ENCODE measurements around the gene ABRACL. TPM values are rescaled to one million over a fixed set of nuclear protein-coding genes. Genes with fewer than 3 reads are reported as not detected.

ABRACL gene
- total RNA-seq, 2 experiments from 2014 or later: 69.7 to 73.5 TPM

GRCh38 chr6:138988469-138988834 lies 40.1 kb upstream of the ABRACL start:
- intact Hi-C loops (cut with micrococcal nuclease; ENCODE audit: unreplicated experiment): loop anchor here (1.0 to 5.0 kb wide), 5 partner anchors 42 to 289 kb away; partner anchors contain the start of gene HECA
- CTCF ChIA-PET (ENCODE audit: unreplicated experiment): no interaction called here
- POLR2A ChIA-PET: interaction anchor here (0.9 to 1.0 kb wide), 2 partner anchors 28 to 171 kb away, joined by 3 read pairs; no protein-coding TSS in a partner anchor
- Histone ChIP-seq H4K20me1 (ENCODE audit: insufficient read depth, low read length) (peaks cover 20% of the 10 kb centered on the region), H3K4me1 (ENCODE audit: insufficient read depth, low read length, poor library complexity, severe bottlenecking) (peaks cover 33% of the 10 kb centered on the region), H3K4me2 (ENCODE audit: low read length) (peak overlapping the region; percentile 92), H3K4me3 (ENCODE audit: low read depth, low read length, poor library complexity, severe bottlenecking) (peak overlapping the region; percentile 87), H2AFZ (ENCODE audit: low read length) (peak overlapping the region; percentile 100), H3K9me3 (ENCODE audit: low read length) (no peaks in the 10 kb centered on the region), H3K9me2 (ENCODE audit: insufficient read depth, low read length) (no peaks in the 10 kb centered on the region), H3K36me3 (ENCODE audit: insufficient read depth, low read length) (no peaks in the 10 kb centered on the region), H3K27ac (ENCODE audit: low read depth, low read length, poor library complexity, severe bottlenecking) (peak overlapping the region; percentile 45), H3K79me2 (ENCODE audit: insufficient read depth, low read depth, low read length) (peaks cover 40% of the 10 kb centered on the region)
- BruUV-seq (replicated peaks): no TSS peak
- no peak for DNase-seq (ENCODE audit: low spot score)
- peak; percentile 0; the same call in 1 of the 2 replicates for TF ChIP-seq CTCF (conservative IDR thresholded peaks at IDR 0.05; ENCODE audit: low read length)
- no peak for TF ChIP-seq EZH2phosphoT487 (IDR thresholded peaks at IDR 0.05; ENCODE audit: borderline replicate concordance, low read depth, low read length)

GRCh38 chr6:138989098-138989983 lies 39.2 kb upstream of the ABRACL start:
- Histone ChIP-seq H3K27ac (ENCODE audit: low read depth, low read length, poor library complexity, severe bottlenecking) (no peak overlapping the region), H3K4me2 (ENCODE audit: low read length) (peak overlapping the region; percentile 92), H4K20me1 (ENCODE audit: insufficient read depth, low read length) (peaks cover 20% of the 10 kb centered on the region), H3K4me1 (ENCODE audit: insufficient read depth, low read length, poor library complexity, severe bottlenecking) (peaks cover 33% of the 10 kb centered on the region), H3K36me3 (ENCODE audit: insufficient read depth, low read length) (no peaks in the 10 kb centered on the region), H3K4me3 (ENCODE audit: low read depth, low read length, poor library complexity, severe bottlenecking) (no peak overlapping the region), H2AFZ (ENCODE audit: low read length) (peak overlapping the region; percentile 100), H3K9me2 (ENCODE audit: insufficient read depth, low read length) (no peaks in the 10 kb centered on the region), H3K9me3 (ENCODE audit: low read length) (no peaks in the 10 kb centered on the region), H3K79me2 (ENCODE audit: insufficient read depth, low read depth, low read length) (peaks cover 31% of the 10 kb centered on the region)
- CTCF ChIA-PET (ENCODE audit: unreplicated experiment): interaction anchor here (0.6 kb wide), 1 partner anchor 27 kb away, joined by 3 read pairs; no protein-coding TSS in a partner anchor
- BruUV-seq (replicated peaks): no TSS peak
- no peak for DNase-seq (ENCODE audit: low spot score)
- intact Hi-C loops (cut with micrococcal nuclease; ENCODE audit: unreplicated experiment): loop anchor here (5.0 kb wide), 3 partner anchors 123 to 288 kb away; partner anchors contain the start of gene HECA
- TF ChIP-seq CTCF (conservative IDR thresholded peaks at IDR 0.05; ENCODE audit: low read length): no peak
- no peak for TF ChIP-seq EZH2phosphoT487 (IDR thresholded peaks at IDR 0.05; ENCODE audit: borderline replicate concordance, low read depth, low read length)
- POLR2A ChIA-PET: interaction anchor here (0.5 to 1.2 kb wide), 12 partner anchors 15 to 579 kb away, joined by 3 to 7 read pairs (median 3); partner anchors contain the start of gene CITED2

Measured in OCI-LY7 (cell line).